Tibial nerve (tissue), 3 donors: ENCODE data around the gene SLX4IP.

Source experiments
- CTCF ChIP-seq, 5 experiments: fragments of 200-600 bp in 3 of 5; fragments of 450-650 bp in 2 of 5; sonication (generic) in 3 of 5; IDR thresholded peaks; one replicate each; pipeline ENCODE4 v1.5.1; 2016 to 2019; ENCODE audit warnings: antibody characterized with exemption in 5 of 5, mild to moderate bottlenecking in 3 of 5, moderate library complexity in 2 of 5
- POLR2A ChIP-seq, 2 donors: fragments of 450-650 bp; IDR thresholded peaks; one replicate each; pipeline ENCODE4 v1.6.1; 2017; ENCODE audit warnings: antibody characterized with exemption in 2 of 2, mild to moderate bottlenecking in 2 of 2, moderate library complexity in 2 of 2

- TF ChIP-seq CTCF (IDR thresholded peaks at IDR 0.05) (no peak), POLR2A (IDR thresholded peaks at IDR 0.05) (no peak)
These were observed 37.8 kb downstream of the SLX4IP start for GRCh38 chr20:10472871-10473270.
